PC-3 (cell line): ENCODE measurements around the gene IL1RAPL1.

ENCODE experiments used
- CTCF ChIP-seq: fragments of 300-600 bp; sonication (generic); conservative IDR thresholded peaks from 2 replicates; pipeline ENCODE4 v1.5.1; 2017; ENCODE audit warnings: antibody characterized with exemption, low read depth, mild to moderate bottlenecking, low read length
- EZH2 ChIP-seq: fragments of 300-600 bp; sonication (generic); IDR thresholded peaks from one replicate; pipeline ENCODE4 v1.6.1; 2017; ENCODE audit warnings: antibody characterized with exemption, mild to moderate bottlenecking, low read length; ENCODE audit not compliant: unreplicated experiment

- TF ChIP-seq CTCF (no peak), EZH2 (no peak)
Observed at GRCh38 chrX:29627833-29628232, 1040.6 kb downstream of the IL1RAPL1 start.
